Heart left ventricle (tissue), 13 donors: ENCODE data around the gene OTOGL.

ENCODE experiments used
- POLR2A ChIP-seq, 2 donors: fragments of 450-650 bp; IDR thresholded peaks; one replicate each; pipeline ENCODE4 v1.6.1; 2017; ENCODE audit warnings: antibody characterized with exemption in 2 of 2, mild to moderate bottlenecking in 2 of 2, moderate library complexity in 2 of 2
- TF ChIP-seq, protein P1 (sequence below), 12 donors: fragments of 200-600 bp; sonication (generic) in 4 of 12; IDR thresholded peaks; one replicate each; pipeline versions ENCODE4 v1.5.0 to v1.8.0; 2018 to 2022; ENCODE audit warnings: antibody characterized with exemption in 12 of 12, mild to moderate bottlenecking in 5 of 12
- donor health status: ischemic (EF 13 %, LVEDD 7.1; RV severe dilation, severe dysfunction).
- donor health status: DM: no; HTN: yes; CAD: no.
- donor health status: DM: no; HTN: no; CAD: no.
- donor health status: ischemic (EF 25% LVEDD 6.9; RV normal size, moderate dysfunction).
- donor health status: ischemic (EF 25% LVEDD 5.7; RV mildly dilated, moderate dysfunction).
- donor health status: ischemic (EF 35%, LVEDD 5.7; RV mildly dilated, moderate dysfunction).
- donor health status: nonischemic (EF 11% LVEDD 7.7; RV severe dilation, severe dysfunction).
- donor health status: DM: yes; HTN: yes; CAD: no.
- donor health status: PGD.
- donor health status: ischemic (EF 29% LVEDD 5.4; RV normal size, mild dysfunction).
- donor health status: nonischemic (EF 23%, LVEDD 6.1; RV moderate dilation, normal function).

DNA sequence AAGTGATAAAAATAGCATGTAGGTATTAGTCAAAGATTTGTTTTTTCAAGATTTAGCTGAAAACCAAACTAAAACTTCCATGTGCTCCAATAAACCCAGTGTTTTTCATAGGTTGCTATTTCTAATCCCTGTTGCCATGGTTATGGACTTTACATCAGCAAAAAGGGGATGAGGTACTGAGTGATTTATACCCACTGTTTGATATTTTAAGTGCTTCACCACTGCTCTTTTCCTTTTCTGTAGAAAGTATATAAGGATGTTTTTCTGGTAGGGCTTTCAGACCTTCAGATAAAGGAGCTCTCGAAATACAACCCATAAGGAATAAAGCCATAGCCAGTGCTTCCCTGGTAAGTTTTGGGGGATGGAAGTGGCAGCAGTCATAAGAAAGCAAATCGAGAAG is at the start of gene OTOGL:
- TF ChIP-seq POLR2A (IDR thresholded peaks at IDR 0.05) = no peak
- TF ChIP-seq, protein P1, sequence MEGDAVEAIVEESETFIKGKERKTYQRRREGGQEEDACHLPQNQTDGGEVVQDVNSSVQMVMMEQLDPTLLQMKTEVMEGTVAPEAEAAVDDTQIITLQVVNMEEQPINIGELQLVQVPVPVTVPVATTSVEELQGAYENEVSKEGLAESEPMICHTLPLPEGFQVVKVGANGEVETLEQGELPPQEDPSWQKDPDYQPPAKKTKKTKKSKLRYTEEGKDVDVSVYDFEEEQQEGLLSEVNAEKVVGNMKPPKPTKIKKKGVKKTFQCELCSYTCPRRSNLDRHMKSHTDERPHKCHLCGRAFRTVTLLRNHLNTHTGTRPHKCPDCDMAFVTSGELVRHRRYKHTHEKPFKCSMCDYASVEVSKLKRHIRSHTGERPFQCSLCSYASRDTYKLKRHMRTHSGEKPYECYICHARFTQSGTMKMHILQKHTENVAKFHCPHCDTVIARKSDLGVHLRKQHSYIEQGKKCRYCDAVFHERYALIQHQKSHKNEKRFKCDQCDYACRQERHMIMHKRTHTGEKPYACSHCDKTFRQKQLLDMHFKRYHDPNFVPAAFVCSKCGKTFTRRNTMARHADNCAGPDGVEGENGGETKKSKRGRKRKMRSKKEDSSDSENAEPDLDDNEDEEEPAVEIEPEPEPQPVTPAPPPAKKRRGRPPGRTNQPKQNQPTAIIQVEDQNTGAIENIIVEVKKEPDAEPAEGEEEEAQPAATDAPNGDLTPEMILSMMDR (IDR thresholded peaks at IDR 0.05) = no peak
